Mucosa of stomach (tissue), 1 donor: Measurements from ENCODE around the gene TAF1B.

Source experiments
- H3K27me3 ChIP-seq: one replicate; pipeline ENCODE4 v1.7.0; 2013; ENCODE audit warnings: mild to moderate bottlenecking, low read length; ENCODE audit not compliant: control insufficient read depth, insufficient read depth
- H3K36me3 ChIP-seq: one replicate; pipeline ENCODE4 v1.7.0; 2013; ENCODE audit warnings: low read length; ENCODE audit not compliant: control insufficient read depth, insufficient read depth
- H3K4me1 ChIP-seq: one replicate; pipeline ENCODE4 v1.7.0; 2013; ENCODE audit warnings: mild to moderate bottlenecking, low read length; ENCODE audit not compliant: control insufficient read depth, insufficient read depth
- H3K4me3 ChIP-seq: one replicate; pipeline ENCODE4 v1.7.0; 2013; ENCODE audit warnings: low read length
- H3K9ac ChIP-seq: one replicate; pipeline ENCODE4 v1.7.0; 2013; ENCODE audit warnings: mild to moderate bottlenecking, low read length, moderate library complexity
- H3K9me3 ChIP-seq: one replicate; pipeline ENCODE4 v1.7.0; 2013; ENCODE audit warnings: mild to moderate bottlenecking, low read length, moderate library complexity; ENCODE audit not compliant: control insufficient read depth
- donor health status: Pancreatic carcinoma.

TAF1B gene

GRCh38 chr2:9802576-9802993, 40.7 kb upstream of the TAF1B start:
- H3K27me3 ChIP-seq = no peaks in the 10 kb centered on the region
- H3K9me3 ChIP-seq = no peaks in the 10 kb centered on the region
- peaks cover 28% of the 10 kb centered on the region for H3K4me1 ChIP-seq
- no peak overlapping the region for H3K4me3 ChIP-seq
- H3K36me3 ChIP-seq = no peaks in the 10 kb centered on the region
- no peak overlapping the region for H3K9ac ChIP-seq

GRCh38 chr2:9803023-9803805, 40.1 kb upstream of the TAF1B start:
- Histone ChIP-seq H3K9me3 (no peaks in the 10 kb centered on the region), H3K4me3 (no peak overlapping the region), H3K27me3 (no peaks in the 10 kb centered on the region), H3K9ac (no peak overlapping the region), H3K36me3 (no peaks in the 10 kb centered on the region), H3K4me1 (peaks cover 28% of the 10 kb centered on the region)

GRCh38 chr2:9805435-9806297, 37.6 kb upstream of the TAF1B start:
- no peaks in the 10 kb centered on the region for H3K36me3 ChIP-seq
- no peaks in the 10 kb centered on the region for H3K9me3 ChIP-seq
- H3K4me3 ChIP-seq = no peak overlapping the region
- H3K27me3 ChIP-seq = no peaks in the 10 kb centered on the region
- H3K4me1 ChIP-seq = peaks cover 21% of the 10 kb centered on the region
- no peak overlapping the region for H3K9ac ChIP-seq

GRCh38 chr2:9806298-9806610, 37.0 kb upstream of the TAF1B start:
- Histone ChIP-seq H3K36me3 (no peaks in the 10 kb centered on the region), H3K9ac (no peak overlapping the region), H3K9me3 (no peaks in the 10 kb centered on the region), H3K27me3 (no peaks in the 10 kb centered on the region), H3K4me3 (no peak overlapping the region), H3K4me1 (peaks cover 18% of the 10 kb centered on the region)

- Histone ChIP-seq H3K27me3 (no peaks in the 10 kb centered on the region), H3K9ac (no peak overlapping the region), H3K9me3 (no peaks in the 10 kb centered on the region), H3K4me1 (peaks cover 18% of the 10 kb centered on the region), H3K4me3 (no peak overlapping the region), H3K36me3 (no peaks in the 10 kb centered on the region)
Observed at GRCh38 chr2:9806656-9807055, 36.6 kb upstream of the TAF1B start.

DNA sequence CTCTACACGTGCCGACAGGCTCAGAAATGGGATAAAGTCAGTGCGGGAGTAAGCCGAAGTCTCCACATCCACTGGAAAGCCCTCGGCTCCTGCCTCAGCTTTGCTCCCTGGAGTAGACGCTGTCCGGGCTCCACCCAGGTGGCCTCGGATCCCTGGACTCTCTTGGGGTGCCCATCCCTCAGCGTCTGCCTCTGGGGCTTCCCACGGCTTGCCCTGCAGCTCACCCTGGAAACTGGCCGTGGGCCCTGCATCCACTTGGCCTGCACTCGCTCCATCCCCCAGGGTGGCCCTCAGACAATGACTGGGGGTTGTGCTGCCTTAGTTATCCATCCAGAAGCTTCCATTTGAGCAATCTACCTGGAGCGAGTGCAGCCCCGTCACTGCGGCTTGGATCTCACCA, 36.2 kb upstream of the TAF1B start:
- Histone ChIP-seq H3K36me3 (no peaks in the 10 kb centered on the region), H3K9me3 (no peaks in the 10 kb centered on the region), H3K27me3 (no peaks in the 10 kb centered on the region), H3K4me3 (no peak overlapping the region), H3K4me1 (peaks cover 18% of the 10 kb centered on the region), H3K9ac (no peak overlapping the region)

DNA sequence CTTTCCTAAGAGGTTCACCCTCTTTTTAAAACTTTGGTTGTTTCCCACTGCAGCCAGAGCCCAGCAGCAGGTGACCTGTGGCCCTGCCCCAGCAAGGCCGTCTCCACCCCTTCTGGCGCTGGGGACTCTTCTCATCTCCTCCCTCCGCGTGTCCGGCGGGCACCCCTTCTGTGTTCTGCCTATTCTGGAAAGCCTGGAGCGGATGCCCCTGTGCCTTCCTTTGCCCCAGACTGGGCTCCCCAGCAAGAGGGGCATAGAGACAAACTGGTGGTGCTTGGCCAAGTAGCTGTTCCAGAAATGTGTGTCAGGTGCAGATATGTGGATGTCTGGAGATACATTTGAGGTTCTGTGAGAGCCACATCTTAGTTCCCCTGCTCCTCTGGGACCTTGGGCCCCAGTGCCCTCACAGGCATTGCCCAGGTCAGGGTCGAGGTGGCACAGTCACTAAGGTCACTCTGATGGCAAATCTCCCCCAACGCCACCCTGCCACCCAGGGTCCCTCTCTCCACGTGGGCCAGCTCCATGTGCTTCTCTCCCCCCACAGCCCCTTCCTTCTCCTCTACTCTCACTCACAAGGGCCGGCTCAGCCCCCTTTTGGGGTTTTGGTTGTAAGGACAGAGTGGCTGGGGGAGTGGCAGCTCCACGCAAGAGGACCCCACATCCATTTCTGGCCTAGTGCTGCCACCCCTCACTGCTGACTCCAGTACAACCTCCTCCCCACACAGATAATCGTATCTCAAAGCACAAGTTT, 35.5 kb upstream of the TAF1B start:
- no peaks in the 10 kb centered on the region for H3K27me3 ChIP-seq
- H3K4me1 ChIP-seq = peaks cover 22% of the 10 kb centered on the region
- H3K9me3 ChIP-seq = no peaks in the 10 kb centered on the region

GRCh38 chr2:9808334-9809063, 34.8 kb upstream of the TAF1B start:
- H3K4me1 ChIP-seq = peaks cover 29% of the 10 kb centered on the region
- no peaks in the 10 kb centered on the region for H3K27me3 ChIP-seq
- no peaks in the 10 kb centered on the region for H3K9me3 ChIP-seq
- H3K9ac ChIP-seq = no peak overlapping the region
- H3K4me3 ChIP-seq = no peak overlapping the region
- H3K36me3 ChIP-seq = no peaks in the 10 kb centered on the region

More for the DNA sequence above, 35.5 kb upstream of the TAF1B start:
- no peak overlapping the region for H3K4me3 ChIP-seq
- H3K9ac ChIP-seq = no peak overlapping the region
- no peaks in the 10 kb centered on the region for H3K36me3 ChIP-seq

DNA sequence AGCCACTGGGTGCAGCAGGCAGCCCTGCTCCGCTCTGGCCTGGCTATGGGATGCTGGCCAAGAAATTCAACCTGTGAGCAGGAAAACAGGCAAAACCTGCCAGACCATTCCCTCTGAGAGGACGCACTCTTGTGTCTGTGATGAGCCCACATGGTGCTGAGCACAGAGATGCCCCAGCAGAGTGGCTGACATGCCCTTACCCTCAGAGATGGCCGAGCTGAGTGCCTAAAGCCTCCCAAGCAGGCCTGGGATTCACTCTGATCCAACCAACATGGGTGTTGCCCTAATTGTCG, 34.3 kb upstream of the TAF1B start:
- no peak overlapping the region for H3K4me3 ChIP-seq
- H3K9me3 ChIP-seq = no peaks in the 10 kb centered on the region
- H3K27me3 ChIP-seq = no peaks in the 10 kb centered on the region
- no peaks in the 10 kb centered on the region for H3K36me3 ChIP-seq
- H3K9ac ChIP-seq = no peak overlapping the region
- H3K4me1 ChIP-seq = peaks cover 34% of the 10 kb centered on the region

DNA sequence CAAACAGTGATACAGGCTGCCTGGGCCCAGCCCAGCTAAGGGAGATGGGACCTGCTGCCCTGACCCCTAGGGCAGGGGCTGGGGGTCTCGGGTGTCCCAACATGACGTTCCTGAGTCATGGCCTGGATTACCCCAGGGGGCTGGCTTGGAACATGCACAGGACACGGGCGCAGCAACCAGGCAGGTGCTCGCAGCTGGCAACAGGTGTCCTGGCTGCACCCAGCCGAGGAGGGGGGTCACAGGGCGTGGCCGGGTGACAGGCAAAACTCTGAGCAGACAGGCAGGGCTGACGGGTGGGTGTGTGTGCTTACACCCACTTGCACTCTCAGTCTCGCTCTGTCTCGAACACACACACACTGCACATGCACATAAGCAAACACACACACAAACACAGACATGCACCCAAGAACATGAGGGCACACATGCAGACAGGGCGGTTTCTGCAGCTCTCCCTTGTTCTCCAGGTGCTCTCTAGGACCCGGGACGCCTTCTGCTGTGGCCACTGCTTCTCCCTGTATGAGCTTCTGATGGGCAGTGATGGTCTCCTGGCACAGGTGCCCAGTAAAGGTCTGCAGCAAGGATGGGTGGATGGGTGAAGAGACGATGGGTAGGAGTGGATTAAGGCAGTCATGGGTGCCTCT, 33.7 kb upstream of the TAF1B start:
- Histone ChIP-seq H3K9me3 (no peaks in the 10 kb centered on the region), H3K9ac (no peak overlapping the region), H3K4me1 (peaks cover 40% of the 10 kb centered on the region), H3K27me3 (no peaks in the 10 kb centered on the region), H3K4me3 (no peak overlapping the region), H3K36me3 (no peaks in the 10 kb centered on the region)

DNA sequence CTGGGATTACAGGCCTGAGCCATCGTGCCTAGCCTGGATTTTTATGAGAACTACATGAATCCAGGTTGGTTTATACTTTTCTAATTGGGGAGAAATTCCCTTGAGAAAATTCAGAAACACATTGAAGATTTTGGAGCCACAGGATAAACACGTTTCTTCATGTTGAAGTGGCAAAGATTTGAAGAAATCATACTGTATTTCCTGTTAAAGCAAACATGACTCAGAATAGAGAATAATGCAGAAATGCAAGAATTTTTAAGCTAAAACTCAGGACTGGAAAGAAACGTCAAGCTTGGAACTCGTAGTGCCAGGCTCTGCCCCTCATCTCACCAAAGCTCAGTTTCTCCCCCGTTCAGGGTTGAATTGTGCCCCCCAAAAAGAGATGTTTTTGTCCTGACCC, 32.1 kb upstream of the TAF1B start:
- no peak overlapping the region for H3K4me3 ChIP-seq
- no peaks in the 10 kb centered on the region for H3K9me3 ChIP-seq
- peaks cover 36% of the 10 kb centered on the region for H3K4me1 ChIP-seq
- H3K36me3 ChIP-seq = no peaks in the 10 kb centered on the region
- H3K9ac ChIP-seq = no peak overlapping the region
- no peaks in the 10 kb centered on the region for H3K27me3 ChIP-seq
